Activated B cell treated with CpG ODN at 0.5 μM for 24 hours (primary cell): Measurements from ENCODE around the gene PDE6C. TPM values are rescaled to one million over a fixed set of nuclear protein-coding genes. Genes with fewer than 3 reads are reported as not detected.

Experiments used
- ATAC-seq: fragments of 200-7000 bp; cut with Tn5 transposase; one replicate; pipeline ENCODE4 v1.10.0; 2021; ENCODE audit warnings: low read depth, mild to moderate bottlenecking, moderate library complexity
- CTCF ChIA-PET: fragments of 350-600 bp; sonication (Branson Sonifier 250); formaldehyde crosslinking; loops from one replicate; lab custom pipeline; 2021; ENCODE audit warnings: antibody characterized with exemption; lab: Charles Lee
- POLR2A ChIA-PET: fragments of 350-600 bp; sonication (Branson Sonifier 250); formaldehyde crosslinking; loops from one replicate; lab custom pipeline; 2021; ENCODE audit warnings: antibody characterized with exemption; lab: Charles Lee
- DNase-seq: peaks from one replicate; pipeline ENCODE4 v3.0.0; 2022
- H3K27ac Mint-ChIP-seq: one replicate; pipeline ENCODE4 v1.8.0; 2020; ENCODE audit warnings: mixed read lengths
- H3K27me3 Mint-ChIP-seq: one replicate; pipeline ENCODE4 v1.8.0; 2021; ENCODE audit warnings: mixed read lengths
- H3K36me3 Mint-ChIP-seq: one replicate; pipeline ENCODE4 v1.8.0; 2021; ENCODE audit warnings: low read depth, mixed read lengths
- H3K4me1 Mint-ChIP-seq: one replicate; pipeline ENCODE4 v1.8.0; 2021; ENCODE audit warnings: mixed read lengths
- H3K4me3 Mint-ChIP-seq: one replicate; pipeline ENCODE4 v1.8.0; 2020; ENCODE audit warnings: mild to moderate bottlenecking, mixed read lengths
- H3K9me3 Mint-ChIP-seq: one replicate; pipeline ENCODE4 v1.8.0; 2020; ENCODE audit warnings: mixed read lengths
- intact Hi-C: fragments of 100-400 bp; cut with micrococcal nuclease; formaldehyde crosslinking; loops from one replicate; pipeline ENCODE4 v1.15.1; 2024
- total RNA-seq: library from RNA; stranded (reverse); gene quantifications from 2 replicates; pipeline ENCODE4 v1.2.3, GENCODE V29; 2022
- TF ChIP-seq, protein P1 (sequence below): fragments of 200-600 bp; IDR thresholded peaks from one replicate; pipeline ENCODE4 v1.8.0; 2022; ENCODE audit warnings: antibody characterized with exemption, mild to moderate bottlenecking

PDE6C gene
- total RNA-seq, 1 donor from 2014 or later: not detected

DNA sequence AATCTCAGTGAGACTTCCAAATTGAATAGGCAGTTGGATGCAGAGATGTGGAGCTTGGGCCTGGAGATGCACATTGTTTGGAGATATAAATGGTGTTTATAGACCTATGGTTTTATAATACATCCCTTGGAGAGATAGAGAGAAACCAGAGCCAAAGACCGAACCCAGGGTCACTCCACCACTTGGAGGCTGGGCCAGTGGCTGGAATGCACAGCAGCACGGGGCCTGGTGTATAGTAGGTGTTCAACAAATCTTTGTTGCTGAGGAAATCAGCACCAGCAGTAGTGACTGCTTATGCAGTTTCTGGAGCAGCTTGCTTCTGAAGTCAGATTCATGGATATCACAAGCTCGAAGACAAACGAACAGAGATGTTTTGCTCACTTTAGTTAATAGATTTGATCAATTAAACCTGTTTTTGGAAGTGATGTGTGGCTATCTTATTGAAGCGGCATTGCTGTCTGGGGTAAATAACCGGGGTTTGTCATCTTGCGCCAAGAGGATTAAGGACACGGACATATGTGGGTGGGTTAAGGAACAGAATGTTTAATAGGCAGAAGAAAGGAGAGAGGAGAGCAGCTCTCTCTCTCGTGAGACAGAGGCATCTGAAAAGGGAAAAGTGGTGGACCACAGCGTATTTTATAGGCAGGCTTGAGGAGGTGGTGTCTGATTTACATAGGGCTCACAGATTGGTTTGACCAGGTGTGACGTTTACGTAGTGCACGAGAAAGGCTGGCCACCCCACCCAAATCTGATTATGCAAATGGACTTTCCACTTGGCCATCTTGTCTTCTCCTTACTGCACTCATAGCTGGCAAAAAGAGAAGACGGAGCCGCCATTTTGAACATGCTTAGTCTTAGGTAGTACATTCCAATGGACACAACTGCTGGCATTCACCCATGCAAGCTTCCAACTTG lies 22.4 kb upstream of the PDE6C start:
- intact Hi-C loops: no loop called here
- no peak for DNase-seq
- H3K9me3 Mint-ChIP-seq: no peaks in the 10 kb centered on the region
- no peak overlapping the region for H3K4me3 Mint-ChIP-seq
- TF ChIP-seq, protein P1, sequence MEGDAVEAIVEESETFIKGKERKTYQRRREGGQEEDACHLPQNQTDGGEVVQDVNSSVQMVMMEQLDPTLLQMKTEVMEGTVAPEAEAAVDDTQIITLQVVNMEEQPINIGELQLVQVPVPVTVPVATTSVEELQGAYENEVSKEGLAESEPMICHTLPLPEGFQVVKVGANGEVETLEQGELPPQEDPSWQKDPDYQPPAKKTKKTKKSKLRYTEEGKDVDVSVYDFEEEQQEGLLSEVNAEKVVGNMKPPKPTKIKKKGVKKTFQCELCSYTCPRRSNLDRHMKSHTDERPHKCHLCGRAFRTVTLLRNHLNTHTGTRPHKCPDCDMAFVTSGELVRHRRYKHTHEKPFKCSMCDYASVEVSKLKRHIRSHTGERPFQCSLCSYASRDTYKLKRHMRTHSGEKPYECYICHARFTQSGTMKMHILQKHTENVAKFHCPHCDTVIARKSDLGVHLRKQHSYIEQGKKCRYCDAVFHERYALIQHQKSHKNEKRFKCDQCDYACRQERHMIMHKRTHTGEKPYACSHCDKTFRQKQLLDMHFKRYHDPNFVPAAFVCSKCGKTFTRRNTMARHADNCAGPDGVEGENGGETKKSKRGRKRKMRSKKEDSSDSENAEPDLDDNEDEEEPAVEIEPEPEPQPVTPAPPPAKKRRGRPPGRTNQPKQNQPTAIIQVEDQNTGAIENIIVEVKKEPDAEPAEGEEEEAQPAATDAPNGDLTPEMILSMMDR: no peak
- CTCF ChIA-PET: no interaction called here
- POLR2A ChIA-PET: no interaction called here
- no peak overlapping the region for H3K27ac Mint-ChIP-seq
- H3K36me3 Mint-ChIP-seq: no peaks in the 10 kb centered on the region
- H3K27me3 Mint-ChIP-seq: peaks cover 5% of the 10 kb centered on the region
- H3K4me1 Mint-ChIP-seq: no peaks in the 10 kb centered on the region
- no peak for ATAC-seq

DNA sequence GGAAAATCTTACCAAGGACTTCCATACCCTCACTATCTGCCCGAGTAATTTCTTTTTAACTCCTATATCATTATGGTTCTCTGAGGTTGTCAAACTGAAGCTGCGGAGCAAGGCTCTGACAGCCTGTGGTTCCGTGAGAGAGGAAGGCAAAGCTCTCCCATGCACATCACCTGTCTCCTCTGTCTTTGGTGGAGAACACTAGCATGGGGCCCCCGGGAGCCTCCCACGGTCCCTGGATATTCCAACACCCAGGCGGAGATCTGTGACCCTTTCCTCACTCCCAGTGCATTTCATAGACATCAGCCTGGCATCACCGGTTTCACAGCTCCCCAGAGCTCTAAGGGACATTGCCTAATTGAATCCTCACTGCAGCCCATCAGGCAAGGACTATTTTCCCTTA lies 21.7 kb upstream of the PDE6C start:
- TF ChIP-seq, protein P1: no peak
- POLR2A ChIA-PET: no interaction called here
- intact Hi-C loops: no loop called here
- no peak for DNase-seq
- peaks cover 5% of the 10 kb centered on the region for H3K27me3 Mint-ChIP-seq
- H3K9me3 Mint-ChIP-seq: no peaks in the 10 kb centered on the region
- no peak for ATAC-seq
- no peak overlapping the region for H3K27ac Mint-ChIP-seq
- H3K36me3 Mint-ChIP-seq: no peaks in the 10 kb centered on the region
- CTCF ChIA-PET: no interaction called here
- H3K4me1 Mint-ChIP-seq: no peaks in the 10 kb centered on the region
- no peak overlapping the region for H3K4me3 Mint-ChIP-seq

DNA sequence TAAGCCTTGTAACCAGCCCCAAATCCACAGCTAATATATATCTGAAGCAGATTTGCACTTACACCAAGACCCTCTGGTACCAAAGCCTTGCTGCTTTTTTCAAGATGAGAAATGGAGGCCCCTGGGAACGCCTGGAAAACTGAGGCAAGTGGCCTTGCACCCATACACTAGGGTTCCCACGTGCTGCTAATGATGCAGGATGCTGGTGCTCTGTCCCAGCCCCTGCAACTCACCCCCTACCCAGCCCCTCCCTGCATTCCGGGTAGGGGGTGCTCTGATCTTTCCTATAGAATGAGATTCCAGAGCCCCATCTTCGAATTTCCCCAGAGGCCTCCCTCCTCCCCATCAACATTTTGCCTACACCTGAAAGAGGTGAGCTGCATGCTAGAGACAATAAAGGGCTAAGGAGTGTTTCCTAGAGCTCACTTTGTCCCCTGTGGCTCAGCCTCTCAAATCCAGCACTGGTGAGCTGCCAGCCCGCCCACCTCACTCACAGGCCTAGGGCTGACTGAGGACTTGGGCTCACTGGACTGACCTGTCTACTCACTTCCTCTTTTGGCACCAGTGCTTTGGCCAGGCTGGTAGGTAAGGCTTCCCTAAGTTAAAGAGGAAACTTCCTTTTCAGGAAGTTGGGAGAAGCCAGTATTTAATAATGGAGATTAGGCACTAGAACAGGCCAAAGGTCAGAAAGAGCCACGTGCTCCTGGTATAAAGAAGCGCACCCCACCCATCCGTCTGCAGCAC lies 21.1 kb upstream of the PDE6C start:
- TF ChIP-seq, protein P1: no peak
- Mint-ChIP-seq H3K27ac (no peak overlapping the region), H3K4me3 (no peak overlapping the region), H3K4me1 (no peaks in the 10 kb centered on the region), H3K36me3 (no peaks in the 10 kb centered on the region), H3K9me3 (no peaks in the 10 kb centered on the region), H3K27me3 (peaks cover 5% of the 10 kb centered on the region)
- intact Hi-C loops: no loop called here
- DNase-seq (no peak), ATAC-seq (no peak)
- ChIA-PET CTCF (no interaction called here), POLR2A (no interaction called here)

DNA sequence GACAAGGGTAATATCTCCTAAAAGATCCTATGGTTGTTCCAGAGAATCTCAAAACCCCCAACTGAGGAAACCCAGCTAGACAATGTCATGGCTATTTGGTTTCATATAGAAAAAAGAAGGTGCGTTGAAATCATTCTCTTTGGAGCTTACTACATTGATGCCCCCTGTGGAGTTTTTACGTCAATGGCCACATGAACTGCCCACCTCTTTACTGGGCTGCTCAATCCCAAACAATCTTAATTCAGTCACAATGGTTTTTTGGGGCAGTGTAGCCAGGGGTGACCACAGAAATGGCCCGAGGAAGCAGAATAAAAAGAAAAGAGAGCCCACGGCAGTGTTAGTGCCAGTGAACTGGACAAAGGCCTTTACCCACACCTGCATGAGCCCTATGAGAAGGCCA lies 19.1 kb upstream of the PDE6C start:
- DNase-seq (no peak), ATAC-seq (no peak)
- ChIA-PET CTCF (no interaction called here), POLR2A (no interaction called here)
- no peaks in the 10 kb centered on the region for H3K36me3 Mint-ChIP-seq
- no peaks in the 10 kb centered on the region for H3K9me3 Mint-ChIP-seq
- TF ChIP-seq, protein P1: no peak
- no peak overlapping the region for H3K27ac Mint-ChIP-seq
- no peaks in the 10 kb centered on the region for H3K4me1 Mint-ChIP-seq
- peaks cover 6% of the 10 kb centered on the region for H3K27me3 Mint-ChIP-seq
- no peak overlapping the region for H3K4me3 Mint-ChIP-seq
- intact Hi-C loops: no loop called here

DNA sequence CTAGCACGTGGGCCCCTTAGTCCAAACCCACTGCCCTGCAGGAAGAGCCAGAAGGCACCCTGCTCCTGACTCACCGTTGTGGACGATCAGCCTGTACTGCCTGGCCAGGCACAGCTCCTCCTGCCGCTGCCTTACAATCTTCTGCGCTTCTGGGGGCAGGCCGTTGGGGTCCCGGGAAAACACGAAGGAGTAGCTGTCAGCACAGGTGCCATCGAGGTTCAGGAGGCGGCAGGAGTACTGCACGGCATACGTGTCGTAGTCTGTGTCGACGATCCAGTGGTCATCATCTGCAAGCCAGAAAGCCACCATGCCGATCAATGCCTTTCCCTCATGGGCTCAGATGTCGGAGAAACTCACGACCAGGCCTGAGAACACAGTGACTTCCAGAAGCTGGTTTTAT lies 18.6 kb upstream of the PDE6C start:
- TF ChIP-seq, protein P1: no peak
- POLR2A ChIA-PET: no interaction called here
- Mint-ChIP-seq H3K27me3 (peaks cover 6% of the 10 kb centered on the region), H3K27ac (no peak overlapping the region), H3K36me3 (no peaks in the 10 kb centered on the region), H3K4me3 (no peak overlapping the region), H3K4me1 (no peaks in the 10 kb centered on the region), H3K9me3 (no peaks in the 10 kb centered on the region)
- ATAC-seq (no peak), DNase-seq (no peak)
- intact Hi-C loops: no loop called here
- CTCF ChIA-PET: no interaction called here
